ENCODE data around the gene BRSK1.

DNA sequence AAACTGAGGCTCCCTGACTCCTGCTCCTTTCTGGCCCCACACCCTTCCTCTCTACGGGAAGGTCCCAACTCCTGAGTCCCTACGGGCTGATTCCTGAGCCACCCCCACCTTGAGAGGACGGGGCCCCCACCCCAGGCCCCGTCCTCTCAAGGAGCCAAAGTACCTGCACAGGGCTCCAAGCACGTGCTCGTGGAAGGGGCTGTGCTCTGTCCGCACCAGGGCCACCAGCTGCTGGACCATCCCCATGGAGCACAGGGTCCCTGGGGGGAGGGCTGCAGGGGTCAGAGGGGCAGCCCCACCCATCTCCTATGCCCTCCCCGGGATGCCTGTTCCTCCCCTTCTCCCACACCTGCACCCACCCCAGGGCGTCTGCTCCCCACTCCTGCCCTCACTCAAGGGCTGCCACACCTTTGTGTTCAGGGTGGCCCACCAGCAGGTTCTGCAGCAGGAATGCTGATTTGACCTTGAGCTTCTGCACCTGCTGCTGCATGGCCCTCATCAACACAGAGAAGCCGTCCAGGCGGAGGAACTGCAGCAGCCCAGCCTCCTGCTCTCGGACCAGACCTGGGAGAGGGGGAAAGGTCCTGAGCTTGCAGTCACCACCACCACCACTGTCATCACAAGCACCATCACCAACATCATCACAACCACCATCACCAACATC lies 17.9 kb upstream of the BRSK1 start:
- TF ChIP-seq CTCF (IDR thresholded peaks at IDR 0.05) = no peak
- no peak for TF ChIP-seq EZH2phosphoT487 (IDR thresholded peaks at IDR 0.05)
- TF ChIP-seq EZH2 (IDR thresholded peaks at IDR 0.05) = no peak

Measured in neural progenitor cell (in vitro differentiated cells).